Medulla oblongata (tissue), 1 donor: Measurements from ENCODE around the gene NCKAP5.

Source experiments
- DNase-seq: peaks from one replicate; pipeline ENCODE4 v3.0.0-alpha.2; 2015; ENCODE audit errors: extremely low spot score

The NCKAP5 gene

DNA sequence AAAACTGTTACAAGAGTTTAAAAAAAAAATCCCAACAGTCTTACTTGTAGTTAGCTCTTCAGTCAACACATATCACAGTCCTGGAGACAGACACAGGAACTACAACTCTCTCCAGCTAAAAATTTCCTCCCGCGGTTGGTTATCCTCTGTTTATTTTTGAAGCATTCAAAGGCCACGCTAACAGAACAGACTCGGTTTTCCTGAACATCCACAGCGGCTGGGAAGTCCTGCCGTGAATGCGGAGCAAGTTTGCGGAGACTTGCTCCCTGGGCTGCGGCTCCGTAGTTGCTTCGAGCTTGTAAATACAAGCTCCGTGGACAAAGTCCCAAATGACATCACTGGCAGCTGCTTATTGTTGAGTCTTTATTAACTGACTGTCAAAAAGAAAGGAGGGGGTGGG lies at the start of gene NCKAP5:
Gene NCKAP5, minus strand, starts transcription at position 292 of the 400 bp plus-strand sequence. CDS start 50,937 bp downstream, outside the sequence.
- DNase-seq, result peak; percentile 68

DNA sequence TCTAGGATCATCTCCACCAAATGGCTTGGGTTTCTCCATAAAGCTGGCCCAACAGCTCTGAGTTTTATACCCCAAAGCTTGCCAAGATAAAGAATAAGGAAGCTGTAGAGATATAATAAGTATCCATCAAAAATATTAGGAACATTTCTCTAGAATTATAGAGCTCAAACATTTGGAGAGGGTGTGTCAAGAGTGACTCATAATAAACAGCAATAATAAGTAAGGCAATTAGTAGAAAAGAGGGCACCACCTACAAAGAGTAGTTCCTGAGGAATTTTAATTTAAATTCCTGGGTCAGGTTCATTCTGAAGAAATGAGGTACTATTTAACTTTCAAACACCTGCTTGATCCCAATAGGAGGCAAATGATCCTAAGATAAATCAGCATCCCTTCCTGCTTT lies 41.4 kb upstream of the NCKAP5 start:
- no peak for DNase-seq

DNA sequence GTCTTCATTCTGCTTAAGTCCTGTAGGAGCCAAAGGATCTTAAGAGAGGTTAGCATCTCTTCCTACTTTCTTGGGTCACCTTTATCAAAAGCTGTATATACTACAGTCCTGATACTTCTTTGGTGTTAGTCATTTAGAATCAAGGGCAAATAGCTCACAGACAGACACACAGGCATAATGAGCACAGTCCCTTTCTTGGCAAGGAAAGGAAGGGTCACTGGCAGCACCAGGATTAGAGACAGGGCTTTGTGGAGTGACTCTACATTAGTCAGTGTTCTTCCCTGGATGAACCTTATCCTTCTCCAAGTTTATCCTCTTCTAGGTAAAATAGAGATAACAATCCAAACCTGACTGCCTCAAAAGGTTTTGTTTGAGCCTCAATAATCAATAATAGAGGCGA lies 40.0 kb upstream of the NCKAP5 start:
- DNase-seq, result no peak

DNA sequence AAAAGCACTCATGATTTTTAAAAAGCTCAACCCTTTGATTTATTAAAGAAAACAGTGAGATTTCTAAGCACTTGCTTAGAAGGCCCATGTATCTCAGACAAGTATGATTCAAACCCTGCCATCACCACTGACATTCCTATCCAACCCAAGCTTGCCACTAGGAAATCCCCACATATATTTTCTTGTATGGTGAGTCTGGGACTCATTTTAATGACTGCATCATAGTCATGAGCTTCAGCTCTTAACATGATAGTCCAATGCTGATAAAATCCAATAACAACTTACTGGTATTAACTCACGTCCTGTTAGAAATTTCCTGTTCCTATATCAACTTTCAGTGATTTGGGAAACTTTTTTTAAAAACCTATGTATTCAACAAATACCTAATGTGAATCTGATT lies 39.4 kb upstream of the NCKAP5 start:
- DNase-seq, result no peak

DNA sequence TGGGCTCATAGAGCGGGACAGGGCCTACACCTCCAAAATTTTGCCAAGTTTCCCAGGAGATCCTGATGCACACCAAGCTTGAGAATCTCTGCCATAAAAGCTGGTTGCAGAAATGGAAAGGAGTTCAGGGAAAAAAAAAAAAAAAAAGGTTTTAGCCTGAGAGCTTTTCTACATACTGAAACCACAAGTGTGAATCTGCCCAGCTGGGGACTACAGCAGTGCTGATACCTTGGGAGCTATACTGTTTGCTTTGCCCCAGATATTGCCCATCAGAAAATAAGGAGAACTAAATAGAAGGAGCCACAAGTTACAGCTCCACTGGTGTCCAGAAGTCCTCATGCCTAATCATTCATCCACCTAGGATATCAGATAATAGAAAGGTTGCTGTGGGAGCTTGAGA lies 38.4 kb upstream of the NCKAP5 start:
- peak; percentile 18 for DNase-seq

DNA sequence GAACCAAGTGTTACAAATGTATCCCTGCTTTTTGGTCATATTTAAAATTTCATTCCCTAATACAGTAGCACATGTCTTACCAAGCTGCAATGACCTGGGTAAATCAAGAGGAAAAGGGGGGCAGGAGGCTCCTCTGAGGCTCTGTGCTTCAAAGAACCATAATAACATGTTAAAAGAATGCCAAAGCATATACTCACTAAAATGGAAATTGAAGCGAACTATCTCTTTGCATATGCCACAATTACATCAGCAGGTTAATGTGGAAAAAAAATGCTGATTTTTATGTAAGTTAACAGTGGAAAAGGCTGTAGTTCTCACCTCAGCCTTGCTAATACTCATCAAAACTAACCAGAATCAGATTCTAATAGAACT lies 37.5 kb upstream of the NCKAP5 start:
- no peak for DNase-seq

DNA sequence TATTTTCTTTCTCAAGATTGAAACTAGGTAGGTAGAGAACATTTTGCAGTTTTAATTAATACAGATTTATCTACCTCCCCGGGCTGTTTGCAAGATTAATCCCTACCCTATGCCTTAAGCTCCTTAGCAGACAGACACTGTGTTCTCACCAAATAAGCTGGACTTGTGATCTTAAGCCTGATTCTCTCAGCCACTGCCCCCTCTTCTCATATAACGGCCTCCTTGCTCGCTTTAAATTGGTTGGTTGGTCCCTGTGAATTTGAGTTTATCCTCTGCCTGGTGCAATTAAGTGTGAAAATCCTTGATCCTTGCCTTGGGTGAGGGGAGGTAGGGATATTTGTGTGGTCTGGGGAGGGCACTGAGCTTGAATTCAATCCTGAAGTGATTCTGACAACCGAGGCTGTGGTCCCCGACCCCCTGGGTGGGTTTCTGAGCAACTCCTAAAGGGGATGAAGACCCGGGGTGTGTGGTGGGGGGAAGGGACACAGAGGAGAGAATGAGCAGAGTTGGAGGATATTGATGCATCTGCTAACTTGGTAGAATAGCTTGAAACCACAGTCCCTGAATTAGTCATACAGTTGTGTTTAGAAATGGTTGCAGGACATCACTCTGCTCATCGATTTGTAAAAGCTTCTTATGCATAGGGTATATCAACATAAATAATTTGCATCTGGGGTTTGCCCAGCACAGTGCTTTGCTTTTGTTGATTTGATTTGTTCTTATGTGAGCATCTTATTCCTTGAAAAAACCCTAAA lies 36.9 kb upstream of the NCKAP5 start:
- no peak for DNase-seq

DNA sequence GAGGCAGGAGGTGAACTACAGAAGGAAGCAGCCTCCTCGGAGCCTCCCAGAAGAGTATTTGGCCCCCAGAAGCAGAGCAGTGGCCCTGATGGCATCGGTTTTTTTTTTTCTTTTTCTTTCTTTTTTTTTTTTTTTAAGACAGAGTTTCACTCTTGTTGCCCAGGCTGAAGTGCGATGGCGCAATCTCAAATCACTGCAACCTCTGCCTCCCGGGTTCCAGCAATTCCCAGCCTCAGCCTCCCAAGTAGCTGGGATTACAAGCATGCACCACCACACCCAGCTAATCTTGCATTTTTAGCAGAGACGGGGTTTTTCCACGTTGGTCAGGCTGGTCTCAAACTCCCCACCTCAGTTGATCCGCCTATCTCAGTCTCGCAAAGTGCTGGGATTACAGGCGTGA lies 34.8 kb upstream of the NCKAP5 start:
- no peak for DNase-seq

DNA sequence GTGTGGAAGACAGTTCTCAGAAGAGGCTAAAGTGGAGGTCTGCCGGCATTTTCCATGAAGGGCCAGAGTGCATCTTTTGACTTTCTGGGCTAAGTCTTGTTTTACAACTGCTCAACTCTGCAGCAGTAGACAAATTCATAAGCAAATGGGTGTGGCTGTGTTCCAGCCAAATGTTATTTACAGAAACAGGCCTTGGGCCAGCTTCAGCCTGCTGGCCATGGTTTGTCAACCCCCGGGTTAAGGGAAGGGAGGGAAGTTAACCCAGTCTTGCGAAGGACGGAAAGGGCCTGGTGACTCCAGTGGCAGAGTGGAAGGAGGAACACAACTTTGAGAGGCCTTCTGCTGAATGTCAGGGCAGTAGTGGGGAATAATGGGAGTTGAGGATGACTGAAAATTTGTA lies 34.3 kb upstream of the NCKAP5 start:
- no peak for DNase-seq

DNA sequence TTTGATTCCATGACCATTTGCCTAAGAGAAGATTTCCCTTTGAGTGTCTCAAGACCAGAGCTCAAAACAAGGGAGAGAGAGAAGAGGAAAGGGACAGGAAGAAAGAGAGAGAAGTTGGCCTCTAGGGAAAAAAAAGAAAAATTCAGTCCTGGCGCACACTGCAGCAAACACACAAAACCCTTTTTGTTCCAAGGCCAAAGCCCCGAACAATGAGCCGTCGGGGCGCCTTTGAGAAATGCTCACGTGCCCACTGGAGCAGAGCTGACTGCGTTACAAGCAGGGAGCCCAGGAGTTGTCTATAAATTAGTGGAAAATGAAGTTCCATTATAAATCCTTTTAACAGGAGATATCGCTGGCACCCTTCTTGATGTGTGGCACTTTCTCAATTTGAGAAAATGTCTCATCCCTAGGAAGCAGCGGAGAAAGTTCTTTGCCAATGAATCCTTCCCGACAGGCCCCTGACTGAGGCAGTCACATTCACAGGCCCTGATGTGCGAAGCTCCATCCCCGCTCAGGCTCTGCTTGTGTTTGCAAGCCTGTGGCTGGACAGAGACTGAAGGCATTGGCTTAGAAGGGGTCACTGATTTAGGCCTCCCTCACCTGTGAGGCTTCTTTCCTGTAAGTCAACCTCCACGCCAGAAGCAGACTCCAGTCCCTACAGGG lies 32.1 kb upstream of the NCKAP5 start:
- DNase-seq, result peak; percentile 89

DNA sequence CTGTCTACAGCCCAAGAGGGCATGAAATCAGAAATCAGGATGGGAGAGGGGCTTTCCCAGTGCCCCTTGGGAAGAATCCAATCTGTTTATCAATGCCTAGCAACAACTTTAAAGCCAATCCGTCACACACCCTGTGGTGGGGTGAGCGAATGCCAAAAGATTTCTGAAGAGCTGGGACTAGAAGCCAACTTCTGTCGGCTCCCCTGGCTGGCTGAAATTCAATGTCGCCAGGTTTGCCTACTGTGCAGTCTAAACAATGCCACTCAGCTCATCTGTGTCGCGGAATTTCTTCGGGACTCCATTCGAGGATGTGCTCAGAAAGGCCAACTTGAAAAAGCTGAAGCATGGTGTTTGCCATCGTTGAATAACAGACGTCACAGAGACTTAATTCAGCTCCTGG lies 31.5 kb upstream of the NCKAP5 start:
- no peak for DNase-seq

DNA sequence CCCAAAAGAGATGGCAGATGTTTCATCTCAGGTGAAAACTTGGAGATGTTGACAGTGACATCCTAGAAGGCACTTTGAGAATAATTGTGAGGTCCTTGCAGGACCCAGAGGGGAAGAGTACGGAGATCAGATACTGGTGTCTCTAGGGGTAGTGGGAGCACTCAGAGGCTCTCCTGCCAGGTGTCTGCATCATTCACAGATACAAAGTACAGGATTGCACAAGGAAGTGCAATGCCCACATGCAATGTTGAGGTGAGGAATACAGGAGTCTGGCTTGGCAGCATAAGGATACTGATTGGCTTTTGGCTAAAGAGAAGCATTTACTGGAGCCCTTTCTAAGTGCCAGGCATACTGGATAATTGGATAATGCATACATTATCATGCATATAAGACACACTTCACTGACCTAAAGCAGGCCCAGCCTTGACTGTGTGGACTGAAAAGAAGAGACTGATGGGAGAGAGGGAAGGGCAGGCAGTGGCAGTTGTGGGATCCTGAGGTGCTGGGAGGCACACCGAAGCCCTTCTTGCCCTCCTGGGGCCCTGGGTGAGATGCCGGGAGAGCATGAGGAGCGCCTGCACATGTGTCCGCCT lies 31.0 kb upstream of the NCKAP5 start:
- no peak for DNase-seq

DNA sequence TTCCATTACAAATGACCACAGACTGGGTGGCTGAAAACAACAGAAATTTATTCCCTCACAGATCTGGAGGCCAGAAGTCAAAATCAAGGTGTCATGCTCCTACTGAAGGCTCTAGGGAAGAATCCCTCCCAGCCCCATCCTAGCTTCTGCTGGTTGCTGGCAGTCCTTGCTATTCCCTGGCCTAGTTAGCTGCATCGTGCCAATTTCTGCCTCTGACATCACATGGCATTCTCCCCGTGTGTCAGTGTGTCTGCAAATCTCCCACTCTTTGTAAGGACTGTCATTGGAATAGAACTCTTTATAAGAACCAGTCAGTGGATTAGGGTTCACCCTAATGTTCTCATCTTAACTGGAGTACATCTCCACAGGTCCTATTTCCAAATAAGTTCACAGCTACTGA lies 30.5 kb upstream of the NCKAP5 start:
- DNase-seq, result peak; percentile 60

DNA sequence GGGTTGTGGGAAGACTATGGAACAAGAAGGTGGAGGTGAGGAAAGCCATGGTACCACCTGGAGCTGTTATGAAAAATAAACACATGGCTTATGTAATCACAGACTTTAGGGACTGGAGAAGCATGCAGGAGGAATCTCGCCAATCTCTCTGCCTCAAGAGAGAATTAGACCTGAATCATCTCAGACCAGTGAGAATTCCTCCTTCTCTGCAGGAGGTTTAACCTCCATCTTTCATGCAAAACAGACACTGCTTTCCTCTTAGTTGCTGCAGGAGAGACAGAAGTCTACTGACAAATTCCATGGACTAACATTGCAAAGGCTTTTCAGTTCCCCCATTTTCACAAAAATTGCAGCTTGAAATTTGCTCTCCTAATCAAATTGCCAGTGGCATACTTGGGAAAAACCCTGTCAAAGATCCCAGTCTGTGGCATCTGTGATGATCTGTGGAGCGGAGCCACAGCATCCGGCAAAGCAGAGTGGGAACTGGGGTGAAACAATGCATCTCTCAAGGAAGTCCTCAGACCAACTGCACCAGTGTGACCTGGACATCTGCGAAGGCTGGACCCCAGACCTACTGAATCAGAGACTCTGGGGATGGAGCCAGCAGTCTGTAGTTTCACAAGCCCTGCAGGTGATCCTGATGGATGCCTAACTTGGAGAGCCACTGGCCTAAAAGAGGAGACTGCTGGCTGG lies 28.6 kb upstream of the NCKAP5 start:
- peak; percentile 35 for DNase-seq

DNA sequence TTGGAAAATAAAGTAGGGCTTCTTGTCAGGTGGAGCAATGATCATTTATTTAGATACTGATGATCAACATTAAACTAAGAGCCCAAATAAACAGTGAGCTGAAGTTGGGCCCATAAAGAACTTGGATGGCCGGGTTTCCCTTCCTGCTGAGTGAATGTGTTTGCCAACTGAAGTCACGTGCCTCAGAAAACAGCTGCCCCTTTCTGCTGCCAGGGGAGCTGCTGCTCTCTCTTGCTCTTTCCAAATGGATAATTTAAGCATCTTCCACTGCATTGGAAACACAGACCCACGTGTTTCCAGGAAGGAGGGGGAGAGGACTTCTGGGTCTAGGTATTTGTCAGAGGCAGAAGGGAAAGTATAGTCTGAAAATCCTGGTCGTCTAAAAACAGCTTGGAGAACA lies 22.9 kb upstream of the NCKAP5 start:
- peak; percentile 91 for DNase-seq

DNA sequence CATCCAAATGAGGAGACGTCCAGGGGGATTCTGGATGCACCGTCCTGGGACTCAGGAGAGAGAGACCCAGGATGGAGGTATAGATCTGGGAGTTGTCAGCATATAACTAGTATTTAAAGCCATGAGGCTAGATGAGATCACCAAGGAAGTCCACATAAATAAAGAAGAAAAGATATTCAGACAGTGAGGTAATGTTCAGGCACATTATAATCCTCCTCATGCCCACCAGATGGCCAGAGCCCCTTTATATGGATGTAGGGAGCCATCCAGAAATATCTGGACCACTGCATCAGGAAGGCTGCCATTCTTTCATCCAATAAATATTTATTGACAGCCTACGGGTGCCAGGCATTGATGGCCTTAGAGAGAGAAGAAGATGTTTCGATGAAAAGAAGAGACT lies 21.2 kb upstream of the NCKAP5 start:
- DNase-seq, result no peak

DNA sequence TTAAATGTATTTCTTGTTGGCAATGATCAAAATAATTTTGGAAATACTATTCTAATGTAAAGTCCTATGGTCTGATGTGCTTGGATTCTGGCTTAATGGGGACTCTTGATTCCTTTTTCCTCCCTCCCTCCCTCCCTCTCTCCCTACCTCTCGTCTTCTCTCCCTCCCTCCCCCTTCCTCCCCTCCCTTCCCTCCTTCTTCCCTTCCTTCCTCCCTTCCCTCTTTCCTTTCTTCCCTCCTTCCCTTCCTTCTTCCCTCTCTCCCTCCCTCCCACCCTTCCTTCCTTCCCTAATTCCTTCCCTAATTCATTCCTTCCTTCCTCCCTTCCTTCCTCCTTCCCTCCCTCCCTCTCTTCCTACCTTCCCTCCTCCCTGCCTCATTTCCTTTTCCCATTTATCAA lies 19.9 kb upstream of the NCKAP5 start:
- DNase-seq, result no peak

DNA sequence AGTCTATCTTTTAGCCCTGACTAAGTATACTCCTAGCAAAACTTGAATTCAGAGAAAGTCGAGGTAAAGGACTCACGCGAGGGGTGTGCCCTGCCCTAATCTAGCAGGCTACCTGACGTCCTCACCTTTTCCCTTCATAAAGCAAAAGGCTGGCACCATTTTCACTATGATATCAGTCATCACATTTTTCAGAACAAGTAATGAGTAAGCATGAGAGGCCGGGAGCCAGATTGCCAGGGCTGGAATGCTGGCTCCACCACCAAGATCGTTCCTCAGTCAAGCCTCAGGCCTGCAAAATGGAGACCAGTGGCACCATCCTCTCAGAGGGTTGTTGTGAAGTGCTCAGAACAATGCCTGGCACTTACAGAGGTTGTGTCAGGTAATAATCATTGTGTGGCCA lies 18.7 kb upstream of the NCKAP5 start:
- no peak for DNase-seq

DNA sequence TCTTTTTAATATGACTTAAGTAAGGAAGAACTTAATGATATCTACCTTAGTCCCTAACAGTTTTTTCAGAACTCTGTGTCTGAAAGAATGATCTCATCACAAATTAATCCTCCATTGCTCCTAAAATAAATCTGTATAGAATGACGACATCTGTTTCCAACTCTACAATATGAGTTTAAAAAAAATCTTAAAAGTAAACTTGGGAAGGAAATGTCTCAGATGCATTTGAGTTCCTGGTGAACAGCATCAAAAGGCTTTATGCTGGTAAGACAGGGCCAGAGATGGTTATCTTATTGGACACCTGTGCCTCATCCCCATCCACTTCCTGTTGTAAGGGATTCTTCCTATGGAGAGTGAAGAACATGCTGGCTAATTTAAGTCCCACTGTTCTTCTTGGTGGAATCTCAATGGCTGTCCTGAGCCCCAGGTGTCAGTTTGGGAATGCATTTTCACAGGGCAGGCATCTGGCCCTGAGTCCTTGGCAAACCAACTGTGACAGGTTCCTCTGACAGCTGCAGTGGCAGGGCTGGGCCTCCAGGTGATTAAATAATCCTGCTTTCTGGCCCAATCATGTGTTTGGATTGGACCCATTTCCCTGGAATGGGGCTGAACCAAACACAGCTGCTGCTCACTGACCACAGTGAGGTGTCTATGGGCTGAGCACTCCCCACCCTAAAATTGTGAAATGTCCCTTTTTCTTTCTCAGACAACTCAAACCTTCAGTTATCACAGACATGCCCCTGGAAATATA lies 12.9 kb upstream of the NCKAP5 start:
- DNase-seq, result no peak

DNA sequence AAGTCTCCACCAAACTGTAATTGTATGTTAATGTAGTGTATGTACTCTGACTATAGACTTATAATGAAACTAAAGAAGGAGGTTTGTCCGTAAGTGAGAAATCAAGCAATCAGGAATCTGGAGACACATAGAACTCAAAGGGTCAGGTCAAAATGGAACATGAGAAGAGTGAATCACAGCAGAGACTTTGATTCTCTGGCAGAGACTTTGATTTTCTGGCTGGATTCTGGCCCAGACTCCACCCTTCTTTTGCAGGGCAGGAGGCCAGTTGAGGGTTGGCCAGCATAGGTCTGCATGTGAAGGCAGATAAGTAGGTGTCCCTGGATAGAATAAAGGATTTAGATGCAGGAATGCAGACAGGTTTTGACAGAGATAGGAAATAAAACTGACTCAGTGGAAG lies 11.0 kb upstream of the NCKAP5 start:
- no peak for DNase-seq

DNA sequence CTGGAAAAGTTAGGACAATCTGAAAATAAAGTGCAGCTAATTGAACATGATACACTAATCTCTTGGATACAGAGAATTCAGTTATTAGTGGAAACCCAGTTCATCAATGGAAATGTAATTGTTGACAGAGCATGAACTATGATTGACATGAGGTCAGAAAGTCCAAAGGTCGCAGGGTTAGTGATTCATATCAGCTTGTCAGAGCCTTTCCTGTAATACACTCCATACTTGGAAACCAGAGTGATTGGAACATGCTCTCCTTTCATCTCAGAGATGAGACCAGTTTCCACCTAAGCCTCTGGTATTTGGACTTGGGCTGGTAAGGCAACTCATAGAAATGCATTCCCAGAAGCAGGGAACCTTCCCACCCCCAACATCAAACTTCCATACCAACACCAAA lies 8.5 kb upstream of the NCKAP5 start:
- no peak for DNase-seq

DNA sequence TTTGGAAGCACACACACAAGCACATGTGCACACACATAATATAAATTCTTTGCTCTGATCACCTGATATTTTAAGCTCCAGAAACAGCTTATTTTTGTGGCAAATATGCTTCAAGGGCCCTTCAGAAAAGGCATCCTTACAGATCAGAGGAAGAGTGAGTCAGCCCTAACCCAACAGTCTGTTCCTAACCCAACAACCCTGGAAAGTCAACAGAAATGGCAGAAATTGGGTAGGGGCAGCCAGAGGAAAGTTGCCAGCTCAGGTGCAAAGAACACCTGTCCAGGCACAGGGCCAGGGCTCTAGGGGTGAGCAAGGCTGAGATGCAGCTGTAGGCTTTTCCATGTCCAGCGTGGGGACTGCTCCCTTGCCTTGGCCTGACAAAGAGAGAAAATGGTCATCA lies 6.4 kb upstream of the NCKAP5 start:
- DNase-seq, result no peak
